ENCODE data around the gene DLGAP4.
A peak's percentile ranks its signal among the peaks of the same experiment; 100 is the strongest.
"Not testable (repeated sequence)": the region's sequence is repeated elsewhere in the genome, so short reads cannot be mapped to it uniquely, and the experiment has no call there.

The DLGAP4 gene

DNA sequence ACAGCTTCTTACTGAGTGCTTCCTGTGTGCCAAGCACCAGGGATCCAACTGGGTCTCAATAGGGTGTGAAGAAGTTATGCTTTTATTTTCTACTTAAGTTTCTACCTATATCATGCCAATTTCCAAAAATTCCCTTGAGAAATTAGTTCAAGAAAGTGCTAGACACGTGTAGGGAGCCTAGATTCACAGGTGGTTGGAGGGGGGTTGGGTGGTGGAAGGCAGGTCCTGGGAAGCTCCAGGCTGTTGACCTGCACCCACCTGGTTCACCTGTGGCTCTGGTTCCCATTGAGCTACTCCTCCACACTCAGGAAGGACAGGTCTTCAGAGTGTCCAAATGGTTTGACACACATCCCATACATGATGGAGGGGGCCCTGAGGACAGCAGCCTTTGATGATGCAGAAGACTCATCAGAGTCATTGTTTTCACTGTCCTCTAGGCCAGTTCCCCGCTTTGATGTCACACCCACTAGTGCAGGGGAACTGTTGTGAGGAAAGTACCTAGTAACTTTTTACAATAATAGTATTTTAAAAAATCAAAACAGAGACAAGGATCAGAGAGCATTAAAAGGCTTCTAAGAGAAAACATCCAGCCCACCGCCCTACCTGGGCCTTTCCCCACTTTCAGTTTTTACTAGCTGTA lies 195.3 kb downstream of the DLGAP4 start:
- peak; percentile 36 for DNase-seq (ENCODE audit: low spot score)

DNA sequence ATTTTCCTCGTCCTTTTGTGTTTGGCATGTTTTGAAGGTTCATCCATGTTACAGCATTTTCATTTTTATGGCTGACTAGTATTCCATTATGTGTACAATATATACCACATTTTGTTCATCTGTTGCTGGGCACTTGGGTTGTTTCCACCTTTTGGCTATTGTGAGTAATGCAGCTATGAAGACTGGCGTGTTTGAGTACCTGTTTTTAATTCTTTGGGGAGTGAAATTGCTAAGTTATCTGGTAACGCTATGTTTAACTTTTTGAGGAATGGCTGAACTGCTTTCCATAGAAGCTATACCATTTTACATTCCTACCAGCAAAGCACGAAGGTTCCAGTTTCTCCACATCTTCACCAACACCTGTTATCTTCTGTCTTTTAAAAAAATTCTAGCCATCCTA lies 198.2 kb downstream of the DLGAP4 start:
- no peak for DNase-seq (ENCODE audit: low spot score)

DNA sequence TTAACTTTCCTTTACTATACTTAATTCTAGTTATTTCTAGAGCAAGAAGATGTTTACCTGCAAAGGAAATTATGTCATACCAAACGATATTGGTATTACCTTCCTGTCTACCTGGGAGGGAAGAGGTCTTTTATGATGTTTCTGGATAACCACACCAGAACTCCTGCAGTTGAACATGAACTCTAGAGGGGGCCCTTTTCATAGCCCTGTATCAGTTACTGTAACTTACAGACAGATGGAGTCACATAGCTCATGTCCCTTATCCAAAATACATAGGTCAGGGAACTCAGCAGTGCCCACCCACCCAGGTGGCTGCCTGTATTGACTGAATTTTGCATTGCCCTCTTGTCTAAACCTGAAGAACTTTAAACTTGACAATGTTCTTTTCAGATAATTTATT lies 200.1 kb downstream of the DLGAP4 start:
- DNase-seq (ENCODE audit: low spot score) = peak; percentile 26

DNA sequence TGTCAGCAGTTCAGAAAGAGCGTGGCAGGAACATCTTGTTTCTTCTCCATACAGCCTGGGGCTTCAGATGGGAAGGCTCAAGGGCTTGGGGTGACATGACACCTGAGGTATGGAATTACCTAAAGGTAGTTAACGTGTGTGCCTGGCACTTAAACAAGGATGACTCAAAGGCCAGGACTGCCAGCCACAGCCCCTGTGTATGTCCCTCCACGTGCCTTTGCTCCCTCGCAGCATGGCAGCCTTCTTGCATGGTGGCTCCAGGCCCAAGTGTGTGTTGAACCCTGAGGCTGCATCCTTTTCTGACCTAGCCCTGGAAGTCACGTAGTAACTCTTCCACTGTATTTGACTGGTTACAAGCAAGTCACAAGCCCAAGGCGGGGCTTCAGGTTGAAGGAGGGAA lies 201.6 kb downstream of the DLGAP4 start:
- no peak for DNase-seq (ENCODE audit: low spot score)

DNA sequence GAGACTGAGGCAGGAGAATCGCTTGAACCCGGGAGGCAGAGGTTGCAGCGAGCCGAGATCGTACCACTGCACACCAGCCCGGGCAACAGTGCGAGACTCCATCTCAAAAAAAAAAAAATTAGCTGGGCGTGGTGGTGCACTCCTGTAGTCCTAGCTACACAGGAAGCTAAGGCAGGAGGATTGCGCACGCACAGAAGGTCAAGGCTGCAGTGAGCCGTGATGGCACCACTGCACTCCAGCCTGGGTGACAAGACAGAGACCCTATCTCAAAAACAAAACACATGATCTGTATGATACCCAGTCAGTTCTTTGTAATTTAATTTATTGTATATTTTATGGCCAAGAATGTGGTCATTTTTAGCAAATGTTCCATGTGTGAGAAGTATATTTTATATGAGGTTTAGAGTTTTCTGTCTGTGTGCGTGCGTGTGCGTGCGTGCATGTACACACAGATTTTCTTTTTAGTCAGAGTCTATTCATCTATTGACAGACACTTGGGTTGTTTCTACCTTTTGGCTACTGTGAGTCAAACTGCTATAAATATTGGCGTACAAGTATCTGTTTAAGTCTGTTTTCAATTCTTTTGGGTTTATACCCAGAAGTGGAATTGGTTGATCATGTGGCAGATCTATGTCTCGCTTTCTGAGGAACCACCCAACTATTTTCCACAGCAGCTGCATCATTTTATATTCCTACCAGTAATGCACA lies 213.0 kb downstream of the DLGAP4 start:
- DNase-seq (ENCODE audit: low spot score) = no peak

DNA sequence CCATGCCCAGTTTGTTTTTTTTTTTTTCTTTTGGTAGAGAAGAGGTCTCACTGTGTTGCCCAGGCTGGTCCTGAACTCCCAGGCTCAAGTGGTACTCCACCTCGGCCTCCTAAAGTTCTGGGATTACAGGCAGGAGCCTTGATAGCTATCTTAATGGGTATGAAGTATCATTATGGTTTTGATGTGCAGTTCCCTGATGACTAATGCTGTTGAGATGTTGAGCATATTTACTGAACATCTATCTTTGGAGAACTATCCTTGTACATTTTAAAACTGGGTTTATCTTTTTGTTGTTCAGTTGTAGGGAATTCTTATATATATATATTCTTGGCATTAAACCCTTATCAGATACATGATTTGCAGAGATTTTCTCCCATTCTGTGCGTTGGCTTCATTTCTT lies 213.8 kb downstream of the DLGAP4 start:
- DNase-seq (ENCODE audit: low spot score) = no peak

DNA sequence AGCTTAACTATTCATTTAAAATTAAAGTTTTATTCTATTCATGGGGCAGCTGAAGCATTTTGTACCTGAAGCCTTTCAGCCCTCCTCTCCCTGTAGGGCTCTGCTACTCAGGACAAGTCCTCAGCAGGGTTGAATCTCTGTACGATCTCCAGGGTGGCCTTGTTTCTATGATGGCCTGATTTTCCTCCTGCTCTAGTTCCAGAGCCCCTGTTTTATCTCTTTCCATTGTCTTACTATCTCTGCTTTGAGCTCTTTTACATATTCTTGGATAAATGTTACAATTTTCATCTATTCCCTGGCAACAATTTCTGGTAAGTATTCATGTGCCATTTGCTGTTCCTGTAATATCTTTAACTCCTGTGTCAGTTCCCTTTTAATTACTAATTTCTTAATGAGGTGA lies 215.4 kb downstream of the DLGAP4 start:
- DNase-seq (ENCODE audit: low spot score) = no peak

DNA sequence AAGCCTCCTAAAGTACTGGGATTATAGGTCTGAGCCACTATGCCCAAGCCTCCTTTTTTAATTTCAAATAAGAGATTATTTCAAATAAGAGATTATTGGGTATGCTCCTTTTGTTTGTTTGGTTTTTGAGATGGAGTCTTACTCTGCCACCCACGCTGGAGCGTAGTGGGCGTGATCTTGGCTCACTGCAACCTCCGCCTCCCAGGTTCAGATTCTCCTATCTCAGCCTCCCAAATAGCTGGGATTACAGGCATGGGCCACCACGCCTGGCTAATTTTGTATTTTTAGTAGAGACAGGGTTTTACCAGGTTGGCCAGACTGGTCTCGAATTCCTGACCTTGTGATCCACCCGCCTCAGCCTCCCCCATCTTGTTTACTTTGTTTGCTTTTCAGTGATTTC lies 216.3 kb downstream of the DLGAP4 start:
- not testable (repeated sequence) for DNase-seq (ENCODE audit: low spot score)

DNA sequence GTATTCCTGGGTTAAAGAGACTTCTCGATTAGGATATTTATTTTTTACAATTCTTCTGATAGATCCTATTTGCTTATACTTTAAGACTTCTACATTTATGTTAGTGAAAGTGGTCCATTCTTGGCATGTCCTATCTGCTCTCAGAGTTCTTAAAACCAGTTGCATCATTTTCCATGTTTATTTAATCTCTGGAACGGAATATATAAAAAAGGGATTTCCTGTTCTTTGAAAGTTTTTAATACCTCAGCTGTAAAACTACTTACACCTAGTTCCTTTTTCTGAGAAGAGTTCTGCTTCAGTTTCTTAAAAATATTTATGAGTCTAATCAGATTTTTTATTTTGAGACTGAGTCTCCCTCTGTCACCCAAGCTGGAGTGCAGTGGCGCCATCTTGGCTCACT lies 217.2 kb downstream of the DLGAP4 start:
- DNase-seq (ENCODE audit: low spot score) = no peak

DNA sequence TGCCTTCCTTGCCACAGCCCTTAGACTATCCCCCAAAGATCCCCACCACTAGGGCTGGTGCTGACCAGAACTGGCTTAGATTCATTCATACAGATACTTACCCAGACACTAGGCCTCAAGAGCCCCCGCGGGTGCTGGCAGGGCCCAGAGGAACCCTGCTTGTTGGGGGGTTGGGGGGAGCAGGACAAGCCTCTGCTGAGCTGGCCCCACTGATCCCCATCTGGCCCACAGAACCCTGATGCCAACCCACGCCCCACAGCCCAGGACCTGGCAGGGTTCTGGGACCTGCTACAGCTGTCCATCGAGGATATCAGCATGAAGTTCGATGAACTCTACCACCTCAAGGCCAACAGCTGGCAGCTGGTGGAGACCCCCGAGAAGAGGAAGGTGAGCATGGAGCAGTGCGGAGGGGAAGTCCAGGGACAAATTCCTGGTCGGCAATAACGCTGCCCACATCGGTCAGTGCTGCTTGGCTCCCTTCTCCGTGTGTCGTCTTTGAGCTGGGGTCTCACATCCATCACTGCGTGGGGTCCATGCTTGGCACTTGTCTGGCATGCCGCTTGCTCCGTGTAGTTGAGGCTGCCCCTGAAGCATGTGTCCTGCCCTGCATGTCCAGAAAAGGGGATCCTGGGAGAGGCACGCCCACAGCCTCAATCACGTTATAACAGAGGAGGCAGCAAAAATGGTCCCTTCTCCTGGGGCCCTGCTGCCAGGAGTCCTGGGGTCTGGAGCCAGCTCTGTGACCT lies 219.7 kb downstream of the DLGAP4 start:
- no peak for DNase-seq (ENCODE audit: low spot score)

DNA sequence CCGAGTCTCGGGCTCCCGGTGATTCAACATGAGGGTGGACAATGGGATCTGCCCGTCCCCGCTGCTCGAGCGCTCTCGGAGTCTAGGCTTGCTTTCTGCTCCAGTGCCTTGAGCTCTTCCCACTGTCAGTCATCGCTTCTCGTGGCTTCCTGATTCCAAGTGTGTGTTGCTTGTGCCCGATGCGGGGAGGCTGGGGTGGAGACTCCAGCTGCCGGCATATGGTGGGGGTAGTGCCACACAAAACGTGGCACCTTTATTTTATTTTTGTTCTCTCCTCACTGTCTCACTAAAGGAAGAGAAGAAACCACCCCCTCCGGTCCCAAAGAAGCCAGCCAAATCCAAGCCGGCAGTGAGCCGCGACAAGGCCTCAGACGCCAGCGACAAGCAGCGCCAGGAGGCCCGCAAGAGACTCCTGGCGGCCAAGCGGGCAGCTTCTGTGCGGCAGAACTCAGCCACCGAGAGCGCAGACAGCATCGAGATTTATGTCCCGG lies 220.4 kb downstream of the DLGAP4 start:
- no peak for DNase-seq (ENCODE audit: low spot score)

DNA sequence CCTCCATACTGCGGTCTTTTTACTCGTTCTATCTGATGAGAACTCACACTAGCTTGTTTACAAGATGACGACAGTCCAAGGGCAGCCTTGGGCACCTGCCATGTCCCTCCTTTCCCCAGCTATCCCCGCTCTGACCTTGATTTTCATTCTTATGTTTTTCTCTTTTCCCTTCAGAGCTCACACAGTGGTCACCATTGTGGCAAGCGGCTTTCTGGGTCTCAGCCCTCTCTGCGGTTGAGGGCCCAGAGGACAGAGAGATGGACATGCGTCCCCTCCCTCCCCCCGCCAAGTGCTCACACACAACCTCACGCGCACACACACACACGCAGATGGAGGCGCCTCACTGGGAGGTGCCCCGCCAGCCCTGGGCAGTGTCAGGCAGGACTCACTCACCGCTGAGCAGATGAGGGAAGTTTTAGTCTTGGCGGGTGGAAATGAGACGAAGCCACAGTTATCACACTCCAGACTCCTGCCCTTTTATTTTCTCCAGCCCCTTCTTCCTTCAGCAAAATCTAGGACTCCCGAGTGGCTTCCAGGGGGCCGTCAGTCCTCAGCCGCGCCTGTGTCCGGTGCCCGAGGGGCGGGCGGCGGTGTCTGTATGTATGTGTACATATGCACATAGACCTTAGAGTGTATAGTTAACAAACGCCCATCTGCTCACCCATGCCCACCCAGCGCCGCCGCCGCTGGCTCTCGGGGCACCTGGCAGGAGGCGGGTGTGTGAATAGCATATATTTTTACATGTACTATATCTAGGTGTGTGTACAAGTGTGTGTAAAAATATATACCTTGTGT lies 221.4 kb downstream of the DLGAP4 start:
- no peak for DNase-seq (ENCODE audit: low spot score)

DNA sequence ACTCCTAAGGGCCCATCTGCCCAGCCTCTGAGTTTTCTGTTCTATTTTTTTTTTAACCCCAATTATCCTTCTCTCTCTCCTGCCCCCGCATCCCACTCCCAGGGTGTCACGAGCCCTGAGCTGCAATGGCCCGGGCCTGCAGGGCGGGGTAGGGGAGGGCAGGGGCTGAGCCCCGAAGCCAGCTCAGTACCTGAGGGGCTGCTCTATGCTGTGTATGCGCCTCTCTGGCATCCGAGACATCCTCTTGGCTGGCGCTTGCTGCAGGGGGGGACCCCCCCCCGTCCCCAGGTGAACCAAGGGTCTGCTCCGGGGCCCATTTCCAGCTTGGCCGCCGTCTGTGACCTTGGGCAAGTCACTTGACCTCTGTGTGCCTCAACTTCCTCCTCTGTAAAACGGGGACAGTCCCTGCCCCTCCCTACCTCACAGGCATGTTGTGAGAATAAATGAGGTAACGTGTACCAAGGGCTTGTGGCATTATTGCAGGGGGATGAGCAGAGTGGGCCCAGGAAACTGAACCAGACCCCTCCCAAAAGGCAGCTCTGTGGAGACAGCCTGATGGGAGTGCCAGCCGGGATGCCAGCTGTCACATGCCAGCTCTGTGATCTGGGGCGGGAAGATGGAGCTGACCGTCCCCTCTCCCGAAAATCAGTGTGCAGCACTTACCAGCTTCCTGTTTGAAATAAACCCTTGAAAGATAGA lies 222.2 kb downstream of the DLGAP4 start:
- no peak for DNase-seq (ENCODE audit: low spot score)

DNA sequence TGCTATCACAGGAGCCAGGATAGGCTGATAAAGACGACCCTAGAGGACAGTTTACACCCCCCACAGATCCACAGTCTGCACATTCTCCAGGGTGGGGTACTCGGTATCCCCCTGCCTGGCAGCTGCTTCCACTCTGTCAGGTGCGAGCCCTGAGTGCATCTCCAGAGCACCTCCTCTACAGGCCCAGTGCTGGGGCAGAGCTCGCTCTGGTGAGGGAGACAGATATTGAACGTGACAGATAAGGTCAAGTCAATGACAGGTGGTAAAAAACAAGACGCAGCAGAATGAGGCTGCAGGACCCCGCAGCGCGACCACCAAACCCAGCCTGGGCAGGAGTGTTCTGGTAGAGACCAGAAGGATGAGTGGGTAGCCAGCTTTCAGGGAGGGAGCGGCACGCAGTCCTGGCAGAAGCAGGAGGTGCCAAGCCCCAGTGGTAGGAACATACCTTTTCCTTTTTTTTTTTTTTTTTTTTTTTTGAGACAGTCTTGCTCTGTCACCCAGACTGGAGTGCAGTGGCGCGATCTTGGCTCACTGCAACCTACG lies 222.8 kb downstream of the DLGAP4 start:
- DNase-seq (ENCODE audit: low spot score) = no peak

DNA sequence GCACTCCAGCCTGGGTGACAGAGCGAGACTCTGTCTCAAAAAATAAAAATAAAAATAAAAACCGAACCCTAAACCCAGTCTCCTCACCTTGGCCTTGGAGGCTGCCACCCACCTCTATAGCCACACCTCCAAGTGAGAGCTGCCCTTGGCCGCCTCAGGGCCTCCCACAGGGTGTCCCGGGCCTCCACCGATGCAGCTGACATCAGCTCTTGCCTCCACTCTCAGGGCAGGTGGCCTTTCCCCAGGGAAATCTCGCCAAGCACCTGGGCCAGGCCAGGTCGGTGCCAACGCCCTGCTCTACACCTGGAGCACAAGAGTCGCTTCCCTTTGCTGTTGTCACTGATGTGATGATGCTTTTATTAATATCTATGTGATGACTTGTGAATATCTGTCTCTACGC lies 226.2 kb downstream of the DLGAP4 start:
- no peak for DNase-seq (ENCODE audit: low spot score)

DNA sequence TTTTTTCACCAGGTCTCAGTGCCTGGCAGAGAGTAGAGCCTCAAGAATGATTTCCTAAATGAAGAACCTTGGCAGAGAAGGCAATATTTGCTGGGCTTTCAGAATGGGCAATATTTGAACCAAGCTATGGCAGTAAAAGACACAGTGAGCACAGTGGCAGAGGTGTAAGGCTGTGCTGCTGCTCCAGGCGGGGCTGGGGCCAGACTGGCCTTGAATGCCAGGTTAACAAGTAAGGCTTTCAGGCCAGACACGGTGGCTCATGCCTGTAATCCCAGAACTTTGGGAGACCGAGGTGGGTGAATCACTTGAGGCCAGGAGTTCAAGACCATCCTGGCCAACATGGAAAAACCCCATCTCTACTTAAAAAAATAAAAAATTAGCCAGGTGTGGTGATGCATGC lies 226.7 kb downstream of the DLGAP4 start:
- DNase-seq (ENCODE audit: low spot score) = no peak

DNA sequence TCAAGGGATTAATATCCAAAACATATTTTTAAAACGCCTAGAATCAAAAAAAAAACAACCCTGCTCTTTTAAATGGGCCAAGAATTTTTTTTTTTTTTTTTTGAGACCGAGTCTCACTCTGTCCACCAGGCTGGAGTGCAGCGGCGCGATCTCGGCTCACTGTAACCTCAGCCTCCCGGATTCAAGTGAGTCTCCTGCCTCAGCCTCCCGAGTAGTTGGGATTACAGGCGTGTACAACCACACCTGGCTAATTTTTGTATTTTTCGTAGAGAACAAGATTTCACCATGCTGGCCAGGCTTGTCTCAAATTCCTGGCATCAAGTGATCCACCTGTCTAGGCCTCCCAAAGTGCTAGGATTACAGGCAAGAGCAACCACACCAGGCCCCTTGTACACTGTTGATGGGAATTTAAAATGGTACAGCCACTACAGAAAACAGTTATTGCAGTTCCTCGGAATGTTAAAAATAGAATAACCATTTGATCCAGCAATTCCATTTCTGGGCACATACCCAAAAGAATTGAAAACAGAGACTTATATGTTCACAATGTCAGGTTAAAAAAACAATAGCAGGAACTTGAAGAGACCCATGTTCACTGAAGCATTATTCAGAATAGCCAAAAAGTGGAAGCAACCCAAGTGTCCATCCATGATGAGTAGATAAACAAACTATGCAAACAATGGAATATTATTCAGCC lies 232.0 kb downstream of the DLGAP4 start:
- no peak for DNase-seq (ENCODE audit: low spot score)

DNA sequence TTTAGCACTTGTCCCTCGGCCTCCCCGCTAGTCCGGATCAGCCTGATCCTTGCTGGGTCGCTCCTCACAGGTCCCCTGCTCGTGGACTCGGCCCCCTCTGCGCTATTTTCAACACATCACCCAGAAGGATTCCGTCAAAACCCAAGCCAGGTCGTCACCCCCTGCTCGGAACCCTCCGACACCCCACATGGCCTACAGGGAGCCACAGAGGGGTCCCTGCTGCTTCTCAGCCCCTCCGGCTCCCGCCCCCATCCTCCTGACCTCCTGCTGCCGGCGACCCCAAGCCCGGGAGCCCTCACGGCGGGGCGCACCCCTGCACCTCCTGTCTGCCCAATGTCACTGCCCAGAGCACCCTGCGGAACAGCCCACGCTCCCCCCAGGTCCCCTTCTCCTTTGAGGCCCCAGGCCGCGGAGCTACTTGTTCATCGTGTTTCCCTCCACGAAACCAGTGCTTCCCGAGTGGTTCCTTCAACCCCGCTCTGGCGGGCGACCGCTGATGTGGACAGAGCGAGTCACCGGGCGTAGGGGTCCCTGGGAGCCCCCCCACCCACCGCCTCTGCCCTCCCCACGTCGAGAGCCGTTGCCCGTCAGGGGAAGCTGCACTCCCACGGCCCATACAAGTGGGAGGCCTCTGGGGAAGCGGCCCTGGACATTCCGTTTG lies 234.5 kb downstream of the DLGAP4 start:
- DNase-seq (ENCODE audit: low spot score) = no peak

DNA sequence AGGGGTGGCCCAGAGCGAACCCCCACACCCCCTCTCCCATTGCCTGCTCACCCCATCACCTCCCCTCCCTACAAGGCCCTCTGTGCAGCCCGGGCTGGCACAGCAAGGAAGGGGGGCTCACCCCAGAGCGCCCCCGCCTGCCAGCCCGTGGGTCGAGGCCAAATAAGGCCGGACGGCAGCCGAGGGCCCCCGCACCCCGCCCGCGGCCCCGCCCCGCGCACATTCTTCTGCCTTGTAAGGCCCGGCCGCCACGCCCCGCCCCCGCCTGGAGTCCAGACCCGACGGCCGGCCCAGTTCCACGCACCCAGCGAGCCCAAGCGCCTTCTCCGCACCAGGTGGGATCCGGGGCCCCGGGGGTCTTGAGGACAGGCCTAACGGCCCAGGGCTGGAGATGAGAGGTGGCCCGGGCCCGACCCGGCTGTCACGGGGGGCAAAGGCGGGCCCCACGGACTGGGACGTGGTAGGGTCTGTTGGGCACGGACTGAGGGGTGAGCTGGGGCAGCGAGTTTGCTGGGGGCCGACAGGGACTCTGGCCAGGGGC lies 235.2 kb downstream of the DLGAP4 start, which contains the start of gene MYL9:
MYL9 (plus strand) TSS at position 293 of the 541 bp plus-strand sequence. CDS start 3,366 bp downstream, outside the sequence.
- no peak for DNase-seq (ENCODE audit: low spot score)
